Raji (cell line): ENCODE results near the gene KIRREL3.

Experiments
- POLR2A ChIP-seq: IDR thresholded peaks from 2 replicates; pipeline ENCODE4 v1.6.1; 2011; ENCODE audit warnings: low read depth, low read length, control low read depth; ENCODE audit not compliant: insufficient read depth

The KIRREL3 gene

DNA sequence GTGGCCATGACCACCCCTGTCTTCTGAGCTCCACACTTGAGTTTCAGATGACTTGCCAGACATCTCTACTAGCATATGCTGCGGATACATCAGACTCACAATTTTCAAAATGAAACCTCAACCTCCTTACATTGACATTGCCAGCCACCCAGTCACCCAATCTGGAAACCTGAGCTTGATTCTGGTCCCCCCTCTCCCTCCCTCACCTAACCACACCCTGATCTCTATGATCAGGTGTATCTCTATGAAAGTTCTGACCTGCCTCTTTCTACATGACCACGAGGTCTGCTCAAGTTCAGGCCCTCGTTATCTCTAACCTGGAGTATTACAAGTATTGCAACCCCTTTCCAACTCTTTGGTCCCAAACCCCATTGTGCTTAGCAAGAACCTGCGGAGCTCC, 254.1 kb downstream of the KIRREL3 start:
- TF ChIP-seq POLR2A, result no peak

DNA sequence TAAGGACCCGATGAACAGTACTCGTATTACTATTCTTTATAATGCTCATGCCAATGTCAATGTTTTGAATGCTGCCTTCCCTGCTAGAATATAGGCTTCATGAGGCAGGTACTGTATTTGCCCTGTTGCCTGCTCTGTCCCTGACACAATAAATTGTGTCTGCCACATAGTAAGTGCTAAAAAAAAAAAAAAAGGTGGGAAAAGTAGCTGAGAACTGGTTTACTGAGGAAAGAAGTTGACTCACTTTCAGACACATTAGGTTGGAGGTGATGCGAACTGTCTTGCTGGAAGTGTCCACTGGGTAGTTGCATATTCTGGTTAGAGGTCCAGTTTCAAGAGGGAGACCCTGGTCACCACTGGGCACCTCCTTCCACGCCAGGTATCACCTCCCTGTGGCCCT, 255.9 kb downstream of the KIRREL3 start:
- TF ChIP-seq POLR2A, result no peak

DNA sequence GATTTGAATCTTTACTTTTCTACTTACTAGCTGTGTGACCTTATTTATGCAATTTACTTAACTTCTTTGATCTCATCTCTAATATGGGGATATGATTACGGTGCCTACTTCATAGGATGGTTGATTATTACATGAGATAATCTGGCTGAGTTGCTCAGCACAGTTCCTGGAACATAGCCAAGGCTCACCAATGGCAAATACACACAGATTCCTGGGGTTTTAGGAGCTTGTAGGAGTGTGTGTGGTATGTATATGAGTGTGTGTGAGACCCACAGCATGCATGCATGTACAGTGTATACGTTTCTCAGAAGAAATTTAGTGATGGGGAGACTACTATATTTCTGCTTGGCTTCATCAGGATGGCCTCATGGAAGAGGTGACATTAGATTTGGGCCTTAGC, 256.9 kb downstream of the KIRREL3 start:
- TF ChIP-seq POLR2A, result no peak

DNA sequence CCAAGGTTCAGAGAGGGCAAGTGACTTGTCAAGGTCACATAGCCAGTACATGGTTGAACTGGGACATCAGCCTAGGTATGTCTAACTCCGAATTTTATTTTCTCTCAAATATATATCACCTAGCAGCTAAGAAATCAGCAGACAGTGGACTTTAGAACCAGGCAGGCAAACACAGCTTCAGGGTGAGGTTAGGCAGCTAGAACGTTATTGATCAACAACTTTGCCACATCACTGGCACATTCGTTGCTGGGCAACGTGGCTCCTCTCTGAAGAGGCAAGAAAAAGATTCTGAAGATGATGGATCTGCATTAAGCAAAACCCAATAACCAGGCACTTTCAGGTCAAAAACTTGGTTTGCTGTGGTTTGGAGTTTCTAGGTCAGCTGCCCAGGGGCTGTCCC, 258.0 kb downstream of the KIRREL3 start:
- TF ChIP-seq POLR2A, result no peak

DNA sequence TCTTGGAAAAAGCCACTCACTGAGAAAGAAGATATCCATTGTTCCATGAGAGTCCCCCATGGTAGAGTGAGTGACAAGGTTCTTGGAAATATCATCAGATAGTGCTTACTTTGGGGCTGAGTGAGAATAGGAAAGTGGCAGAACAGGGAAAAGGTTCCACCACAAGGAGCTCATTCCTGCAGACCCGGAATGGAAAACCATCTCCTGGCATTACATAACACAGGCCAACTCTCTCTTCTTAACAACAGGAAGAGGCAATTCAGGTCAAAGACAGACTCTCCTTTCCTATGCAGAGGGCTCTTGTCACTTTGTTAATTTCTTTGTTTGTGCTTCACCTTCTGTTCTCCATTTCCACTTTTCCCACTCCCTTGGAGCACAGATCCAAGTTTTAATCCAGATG, 259.7 kb downstream of the KIRREL3 start:
- TF ChIP-seq POLR2A, result no peak

DNA sequence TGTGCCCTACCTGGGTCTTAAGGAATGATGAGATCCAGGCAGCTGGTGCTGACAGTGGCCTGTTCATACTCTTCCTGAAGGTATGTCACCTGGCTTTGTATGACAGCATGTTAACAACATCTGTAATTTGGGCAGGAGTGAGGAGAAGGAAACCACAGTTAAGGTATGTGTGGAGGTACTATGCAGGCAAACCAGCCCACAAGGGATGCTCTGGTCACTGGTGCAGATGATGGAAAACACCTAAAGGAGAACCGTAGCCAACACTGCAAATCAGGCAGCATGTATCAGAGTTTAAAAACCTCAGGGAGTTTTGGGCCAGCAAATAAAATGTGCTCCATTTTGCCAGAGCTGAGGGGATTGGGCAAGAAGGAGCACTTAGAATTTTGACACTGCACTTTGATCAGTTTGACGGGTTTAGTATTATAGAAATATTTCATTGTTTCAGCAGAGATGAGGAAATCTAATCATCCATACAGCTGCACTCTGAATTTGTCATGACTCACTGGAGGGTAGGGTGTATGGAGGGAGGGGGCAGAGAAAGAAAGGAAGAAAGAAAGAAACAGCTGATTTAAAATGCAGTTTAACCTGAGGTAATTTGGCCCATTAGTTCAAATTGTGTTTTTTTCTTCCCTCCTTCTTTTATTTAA, 260.9 kb downstream of the KIRREL3 start:
- no peak for TF ChIP-seq POLR2A

DNA sequence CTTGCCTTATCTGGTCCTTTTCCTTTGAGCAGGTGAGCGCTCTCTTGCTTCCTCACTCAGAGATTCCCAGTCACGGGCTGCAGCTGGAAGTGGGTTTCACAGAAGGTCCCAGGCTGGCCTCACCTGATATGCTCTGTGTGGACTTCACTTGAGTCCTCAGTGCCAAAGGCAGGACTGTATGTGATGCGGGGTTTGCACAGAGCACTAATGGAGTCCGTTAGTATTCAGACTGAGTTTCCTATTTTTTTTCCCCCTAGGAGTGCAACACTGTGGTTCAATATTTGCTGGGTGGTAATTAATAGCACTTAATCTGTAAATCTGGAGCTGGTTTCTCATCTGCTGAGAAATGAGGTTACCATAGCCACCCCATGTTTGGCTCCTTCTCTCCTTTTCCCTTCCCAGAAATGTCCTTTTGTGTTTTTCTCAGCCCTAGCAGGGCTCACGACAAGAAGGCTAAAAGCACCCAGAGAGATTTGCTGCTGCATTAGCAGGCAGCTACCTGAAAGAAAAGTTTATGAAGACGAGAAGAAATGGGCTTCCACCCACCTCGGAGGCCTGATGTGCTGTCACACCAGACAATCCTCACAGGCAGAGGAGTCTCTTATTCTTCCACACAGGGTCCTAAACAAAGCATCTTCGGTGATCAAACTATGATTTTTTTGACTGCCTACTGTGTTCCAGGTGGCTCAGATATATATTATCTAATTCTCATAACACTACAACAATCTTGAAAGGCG, 262.1 kb downstream of the KIRREL3 start:
- TF ChIP-seq POLR2A, result no peak

DNA sequence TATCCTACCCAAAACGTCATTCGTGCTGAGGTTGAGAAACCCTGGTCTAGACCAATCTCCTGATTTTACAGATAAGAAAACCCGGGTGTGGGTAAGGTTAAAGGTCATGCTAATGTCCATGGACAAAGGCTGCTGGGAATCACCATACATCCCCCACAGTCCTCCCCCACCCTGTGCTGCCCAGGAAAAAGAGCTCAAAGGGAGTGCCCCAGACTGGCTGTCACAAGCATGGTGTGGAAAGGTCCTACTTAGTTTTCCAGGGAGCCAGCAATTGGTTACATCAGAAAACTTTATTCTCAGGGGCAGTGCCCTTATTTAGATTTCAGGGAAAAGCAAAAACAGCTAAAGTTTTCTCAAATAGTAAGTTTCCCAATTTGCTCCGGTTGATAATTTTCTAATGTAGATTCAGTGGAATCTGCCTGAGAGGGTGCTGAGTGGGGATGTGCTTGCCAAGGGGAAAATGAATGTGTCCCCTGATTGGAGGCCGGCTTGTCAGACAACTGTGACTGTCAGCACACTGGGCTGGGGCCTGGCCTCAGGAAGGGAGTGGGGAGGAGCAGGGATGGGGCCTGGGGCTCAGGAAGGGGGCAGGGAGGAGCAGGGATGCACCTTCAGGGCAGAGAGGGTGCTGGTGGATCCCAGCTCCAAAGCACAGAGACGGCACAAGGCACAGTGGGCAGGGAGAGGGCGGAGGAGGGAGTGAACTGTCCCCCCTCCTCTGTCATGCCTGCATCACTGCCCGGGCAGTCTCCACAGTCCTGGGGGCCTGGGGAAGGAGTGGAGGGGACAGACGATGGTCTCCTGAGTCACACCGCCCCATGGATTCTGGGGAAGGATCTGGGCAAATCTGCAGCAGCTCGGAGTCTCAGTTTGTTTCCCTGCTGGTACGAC, 263.6 kb downstream of the KIRREL3 start:
- no peak for TF ChIP-seq POLR2A

DNA sequence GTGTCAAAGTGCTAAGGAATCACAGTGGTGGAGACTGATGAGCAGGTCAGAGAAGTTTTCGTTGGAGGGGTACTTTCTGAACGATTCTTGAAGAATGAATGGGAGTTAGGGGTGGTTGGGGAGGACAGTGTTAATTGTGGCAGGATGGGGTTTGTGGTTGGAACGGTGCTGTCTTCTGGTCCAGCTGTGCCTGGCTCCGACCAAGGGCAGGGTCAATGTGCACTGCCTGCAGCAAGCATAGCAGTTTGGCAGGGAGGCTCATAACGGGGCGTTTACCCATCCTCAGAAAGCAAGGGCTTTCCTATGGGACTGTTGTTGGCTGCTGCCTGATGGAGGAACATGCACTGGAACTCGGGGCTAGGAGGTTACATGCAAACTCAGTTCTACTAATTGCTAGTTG, 265.8 kb downstream of the KIRREL3 start:
- no peak for TF ChIP-seq POLR2A

DNA sequence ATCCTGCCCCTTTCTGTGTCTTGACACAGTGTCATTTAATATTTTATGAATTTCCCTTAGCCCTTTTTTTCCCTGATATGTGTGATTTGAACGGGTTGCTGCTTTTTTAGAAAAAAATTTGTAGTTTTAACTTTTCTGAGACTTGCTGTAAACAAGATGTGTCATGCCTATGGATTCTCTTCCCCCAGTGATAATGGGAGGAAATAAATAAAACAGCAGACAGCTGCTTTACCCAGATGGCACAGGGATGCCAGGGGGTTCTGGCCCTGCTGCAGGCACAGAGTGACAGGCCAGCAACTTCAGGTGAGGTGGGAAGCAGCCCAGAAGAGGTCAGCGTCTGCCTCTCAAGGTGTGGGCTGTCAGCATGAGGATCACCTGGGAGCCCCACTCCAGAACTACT, 266.9 kb downstream of the KIRREL3 start:
- no peak for TF ChIP-seq POLR2A

DNA sequence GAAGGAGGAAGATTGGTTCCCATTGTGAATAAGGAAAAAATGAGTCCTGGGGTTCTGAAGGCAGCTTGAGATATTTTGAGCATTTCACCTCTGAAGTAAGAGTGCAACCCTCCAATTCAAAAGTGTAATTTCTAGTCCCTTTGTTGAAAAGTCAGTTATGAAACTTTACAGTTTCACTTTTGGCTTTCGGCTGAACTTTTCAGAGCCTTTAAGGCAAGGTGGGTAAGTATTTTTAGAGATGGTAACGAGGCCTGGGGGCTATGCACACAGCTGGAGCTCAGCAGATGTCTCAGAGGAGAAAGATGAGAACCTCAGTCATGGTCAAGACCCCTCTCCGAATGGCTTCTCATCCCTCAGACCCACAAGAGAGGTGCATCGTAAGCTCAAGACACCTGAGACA, 267.6 kb downstream of the KIRREL3 start:
- TF ChIP-seq POLR2A, result no peak

DNA sequence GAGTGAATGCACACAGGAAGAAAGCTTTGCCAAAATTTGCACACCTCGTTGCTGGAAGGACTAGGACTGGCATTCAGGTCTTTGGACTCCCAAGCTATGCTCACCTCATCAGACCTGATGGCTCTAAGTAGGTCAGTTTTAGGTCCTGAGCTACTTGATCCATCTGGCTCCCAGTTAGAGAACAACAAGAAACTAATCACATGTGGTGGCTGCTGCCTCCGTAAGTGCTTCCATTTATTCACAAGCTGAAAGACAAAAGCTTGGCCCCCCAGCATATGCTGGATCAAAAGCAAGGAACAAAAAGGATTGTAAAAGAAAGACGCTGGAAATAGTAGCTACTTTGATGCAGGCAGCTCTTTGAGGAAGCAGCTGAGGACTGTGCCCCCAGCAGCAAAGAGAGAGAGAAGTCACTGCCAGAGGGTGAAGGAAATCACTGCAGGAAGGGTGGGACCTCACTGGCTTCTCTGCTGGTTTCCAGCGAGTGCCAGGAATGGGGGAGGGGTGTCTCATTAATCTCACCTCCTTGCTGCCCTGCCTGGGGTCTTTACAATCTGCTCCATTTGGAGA, 268.9 kb downstream of the KIRREL3 start:
- TF ChIP-seq POLR2A, result no peak

DNA sequence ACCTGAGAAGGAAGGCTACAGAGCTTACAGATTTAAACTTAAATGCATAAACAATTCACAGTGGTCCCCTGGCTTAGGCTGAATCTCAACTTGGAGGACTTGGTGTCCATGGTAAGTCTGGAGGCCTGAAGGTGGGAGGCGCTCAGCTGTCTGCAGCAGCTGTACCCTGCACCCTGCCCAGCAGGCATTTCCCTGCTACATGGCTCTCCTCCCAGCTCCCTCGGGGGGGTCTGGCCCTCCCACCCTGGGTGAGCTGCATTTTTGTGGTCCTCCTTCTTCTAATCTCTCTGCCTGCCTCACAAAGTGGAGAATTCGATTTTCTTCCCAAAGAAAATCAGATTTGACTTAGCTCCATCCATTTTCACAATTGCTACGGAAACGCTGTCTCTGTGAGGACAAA, 273.2 kb downstream of the KIRREL3 start:
- TF ChIP-seq POLR2A, result no peak

DNA sequence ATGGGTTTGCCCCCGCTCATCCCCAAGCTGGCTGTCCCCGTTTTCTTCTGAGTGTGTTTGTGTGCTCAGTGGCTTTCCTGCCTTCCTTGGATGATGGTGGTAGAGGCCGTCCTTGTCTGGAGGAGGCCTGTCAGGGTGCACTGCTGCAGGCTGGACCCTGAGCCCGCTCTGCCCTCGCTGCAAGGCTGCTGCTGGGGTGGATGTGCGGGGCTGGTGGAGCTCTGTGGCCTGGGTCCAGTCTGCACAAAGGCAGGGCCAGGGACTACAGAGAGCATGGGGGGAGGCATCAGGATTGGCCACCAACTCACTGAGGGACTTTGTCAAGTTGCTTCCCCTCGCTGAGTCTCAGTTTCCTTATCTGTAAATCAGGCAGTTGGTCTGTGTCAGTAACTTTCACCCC, 275.0 kb downstream of the KIRREL3 start:
- TF ChIP-seq POLR2A, result no peak

DNA sequence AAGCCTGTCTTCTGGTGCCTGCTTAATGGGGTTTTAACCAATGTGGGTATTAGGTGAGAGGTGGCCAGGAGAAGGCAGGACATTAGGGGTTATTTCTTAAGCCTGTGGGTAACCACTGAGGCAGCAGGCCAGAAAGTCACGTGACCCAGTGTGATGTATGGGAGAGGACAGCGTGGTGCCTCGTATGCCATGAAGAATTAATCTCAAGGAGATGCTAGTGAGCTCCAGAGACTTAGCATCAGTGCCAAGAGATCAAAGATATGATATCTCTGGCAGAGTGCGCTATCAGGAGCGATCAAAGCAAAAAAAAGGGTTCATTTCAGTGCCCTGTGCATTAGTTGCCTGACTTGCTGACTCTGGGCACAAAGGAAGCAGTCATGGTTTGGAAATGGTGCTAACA, 275.5 kb downstream of the KIRREL3 start:
- TF ChIP-seq POLR2A, result no peak
